Right lobe of liver (tissue), 6 donors: ENCODE data around the gene CHM. TPM values are rescaled to one million over a fixed set of nuclear protein-coding genes. Genes with fewer than 3 reads are reported as not detected.

Experiments
- ATAC-seq, 4 donors: fragments of 200-7000 bp; cut with Tn5 transposase; one replicate each; pipeline ENCODE4 v1.9.1; 2020; ENCODE audit warnings: mild to moderate bottlenecking in 4 of 4, moderate library complexity in 4 of 4
- DNase-seq, 3 donors: peaks; one replicate each; pipeline ENCODE4 v3.0.0-alpha.2; 2020
- H3K27ac ChIP-seq, 3 donors: fragments of 200-600 bp; one replicate each; pipeline ENCODE4 v1.8.0; 2022
- H3K27me3 ChIP-seq, 2 donors: fragments of 200-600 bp; one replicate each; pipeline ENCODE4 v1.8.0; 2022
- H3K36me3 ChIP-seq, 4 donors: fragments of 200-600 bp; sonication (generic) in 1 of 4; one replicate each; pipeline versions ENCODE4 v1.5.1 to v1.8.0; 2017 to 2022; ENCODE audit warnings: control low read depth in 1 of 4
- H3K4me1 ChIP-seq, 4 donors: fragments of 200-600 bp; sonication (generic) in 1 of 4; one replicate each; pipeline versions ENCODE4 v1.5.1 to v1.8.0; 2017 to 2022; ENCODE audit warnings: control low read depth in 1 of 4
- H3K4me3 ChIP-seq, 3 donors: fragments of 200-600 bp; one replicate each; pipeline ENCODE4 v1.8.0; 2022
- H3K9me3 ChIP-seq, 4 donors: fragments of 200-600 bp; sonication (generic) in 1 of 4; one replicate each; pipeline versions ENCODE4 v1.5.1 to v1.8.0; 2017 to 2022; ENCODE audit warnings: control low read depth in 1 of 4
- CTCF ChIP-seq, 4 donors: fragments of 200-600 bp in 3 of 4; fragments of 450-650 bp in 1 of 4; IDR thresholded peaks; one replicate each; pipeline versions ENCODE4 v1.5.1 to v1.8.0; 2016 to 2022; ENCODE audit warnings: antibody characterized with exemption in 4 of 4, mild to moderate bottlenecking in 2 of 4
- POLR2A ChIP-seq: fragments of 450-650 bp; IDR thresholded peaks from one replicate; pipeline ENCODE4 v1.6.1; 2017; ENCODE audit warnings: antibody characterized with exemption, mild to moderate bottlenecking
- whole genome bisulfite sequencing: methylation state at CpG from one replicate; pipeline ENCODE4 v1.1.6; 2018; ENCODE audit warnings: low coverage, low lambda C conversion rate; ENCODE audit not compliant: insufficient coverage; ENCODE audit errors: missing lambda C conversion rate; 5-methylcytosine and 5-hydroxymethylcytosine counted together
- intact Hi-C, 2 donors: fragments of 100-400 bp; cut with DNase I; formaldehyde crosslinking; loops; one replicate each; pipeline versions ENCODE4 v1.11.2 to v1.14.1; 2022
- total RNA-seq, 6 experiments: library from RNA; depleted of rRNA in 2 of 6; stranded (reverse); fragments of >200 nt in 2 of 6; fragmentation: NEBNext Ultra II Directional in 3 of 6; extraction: Animal tissue kit (Norgen Biotek cat#: 25700) in 3 of 6; gene quantifications; one replicate each; pipeline versions ENCODE4 v1.1.0 to v1.2.4, GENCODE V29; 2016 to 2023
- donor health status: DM: no; HTN: yes; CAD: no.
- donor health status: DM: no; HTN: no; CAD: no.
- donor health status: DM: no; HTN: no; CAD: no.
- donor health status: DM: no; HTN: yes; CAD: no.
- donor health status: DM: no; HTN: yes; CAD: no.

Gene CHM
- total RNA-seq, 6 experiments from 2014 or later = 8.1 to 13.6 (median 9.1) TPM

GRCh38 chrX:85914431-85914830 is 132.9 kb downstream of the CHM start:
- ATAC-seq (no peak), DNase-seq (no peak)
- H3K27me3 ChIP-seq = no peaks in the 10 kb centered on the region
- H3K4me1 ChIP-seq = no peaks in the 10 kb centered on the region
- 93% methylated on average over 3 of the region's 6 CpGs for WGBS
- no peaks in the 10 kb centered on the region for H3K9me3 ChIP-seq
- intact Hi-C loops = no loop called here
- H3K4me3 ChIP-seq = no peak overlapping the region
- no peak overlapping the region for H3K27ac ChIP-seq
- TF ChIP-seq POLR2A (no peak), CTCF (IDR thresholded peaks at IDR 0.05) (no peak)
- H3K36me3 ChIP-seq = no peaks in the 10 kb centered on the region

GRCh38 chrX:85907316-85907715 is 140.0 kb downstream of the CHM start:
- H3K27ac ChIP-seq = no peak overlapping the region
- no peaks in the 10 kb centered on the region for H3K4me1 ChIP-seq
- 77% methylated on average over 2 of the region's 3 CpGs for WGBS
- no peaks in the 10 kb centered on the region for H3K27me3 ChIP-seq
- H3K4me3 ChIP-seq = no peak overlapping the region
- intact Hi-C loops = no loop called here
- no peaks in the 10 kb centered on the region for H3K9me3 ChIP-seq
- no peak for DNase-seq
- TF ChIP-seq POLR2A = no peak
- H3K36me3 ChIP-seq = no peaks in the 10 kb centered on the region
- ATAC-seq = no peak

GRCh38 chrX:85906399-85906798 is 141.0 kb downstream of the CHM start:
- no peak for DNase-seq
- H3K4me3 ChIP-seq = no peak overlapping the region
- H3K27ac ChIP-seq = no peak overlapping the region
- intact Hi-C loops = no loop called here
- peak in 3 of 4 donors; percentile 20 to 50 (median 34) for ATAC-seq
- H3K27me3 ChIP-seq = no peaks in the 10 kb centered on the region
- H3K4me1 ChIP-seq = no peaks in the 10 kb centered on the region
- H3K9me3 ChIP-seq = no peaks in the 10 kb centered on the region
- TF ChIP-seq CTCF (IDR thresholded peaks at IDR 0.05) (no peak), POLR2A (no peak)
- WGBS = 37% methylated on average over 2 of the region's 2 CpGs
- H3K36me3 ChIP-seq = no peaks in the 10 kb centered on the region

- 65% methylated on average over 3 of the region's 3 CpGs for WGBS
- H3K4me3 ChIP-seq = no peak overlapping the region
- H3K9me3 ChIP-seq = no peaks in the 10 kb centered on the region
- H3K4me1 ChIP-seq = no peaks in the 10 kb centered on the region
- no peak for DNase-seq
- no peaks in the 10 kb centered on the region for H3K27me3 ChIP-seq
- no peak overlapping the region for H3K27ac ChIP-seq
- TF ChIP-seq CTCF (IDR thresholded peaks at IDR 0.05) (no peak), POLR2A (no peak)
- H3K36me3 ChIP-seq = no peaks in the 10 kb centered on the region
- no peak for ATAC-seq
- intact Hi-C loops = no loop called here
Observed at GRCh38 chrX:85905851-85906250, 141.5 kb downstream of the CHM start.

GRCh38 chrX:85903692-85904471 is 143.5 kb downstream of the CHM start:
- no peak for DNase-seq
- no peaks in the 10 kb centered on the region for H3K27me3 ChIP-seq
- TF ChIP-seq POLR2A (no peak), CTCF (IDR thresholded peaks at IDR 0.05) (no peak)
- no peak overlapping the region for H3K27ac ChIP-seq
- 66% methylated on average over 5 of the region's 5 CpGs for WGBS
- ATAC-seq = no peak
- H3K4me1 ChIP-seq = no peaks in the 10 kb centered on the region
- no peak overlapping the region for H3K4me3 ChIP-seq
- no peaks in the 10 kb centered on the region for H3K36me3 ChIP-seq
- intact Hi-C loops = no loop called here
- H3K9me3 ChIP-seq = no peaks in the 10 kb centered on the region
